Mesendoderm (in vitro differentiated cells): Measurements from ENCODE around the gene SMPDL3B.

Source experiments
- DNase-seq: peaks from one replicate; pipeline ENCODE4 v3.0.0; 2013
- H2AK5ac ChIP-seq: 2 replicates; pipeline ENCODE4 v1.6.1; 2013; ENCODE audit warnings: low read length, inconsistent platforms
- H2BK120ac ChIP-seq: 2 replicates; pipeline ENCODE4 v1.6.1; 2013; ENCODE audit warnings: low read depth, mild to moderate bottlenecking, low read length, moderate library complexity, mixed read lengths
- H2BK15ac ChIP-seq: replicated peaks from 2 replicates; pipeline ENCODE4 v1.6.1; 2013; ENCODE audit warnings: low read depth, mild to moderate bottlenecking, moderate library complexity
- H2BK5ac ChIP-seq: 2 replicates; pipeline ENCODE4 v1.6.1; 2013; ENCODE audit warnings: low read length, inconsistent platforms
- H3K18ac ChIP-seq: 2 replicates; pipeline ENCODE4 v1.6.1; 2013; ENCODE audit warnings: mild to moderate bottlenecking, low read length, mixed read lengths
- H3K23ac ChIP-seq: one replicate; pipeline ENCODE4 v1.6.1; 2013; ENCODE audit warnings: low read length
- H3K27ac ChIP-seq: 2 replicates; pipeline ENCODE4 v1.5.1; 2013; ENCODE audit warnings: low read depth, mild to moderate bottlenecking, inconsistent platforms, low read length, moderate library complexity
- H3K27me3 ChIP-seq: 2 replicates; pipeline ENCODE4 v1.6.1; 2013; ENCODE audit warnings: low read length, control low read depth, mild to moderate bottlenecking, inconsistent platforms; ENCODE audit not compliant: insufficient read depth, poor library complexity
- H3K36me3 ChIP-seq: 2 replicates; pipeline ENCODE4 v1.6.1; 2013; ENCODE audit warnings: low read length, inconsistent platforms; ENCODE audit not compliant: control insufficient read depth, insufficient read depth
- H3K4ac ChIP-seq: one replicate; pipeline ENCODE4 v1.6.1; 2013; ENCODE audit warnings: low read depth, mild to moderate bottlenecking, low read length, moderate library complexity
- H3K4me1 ChIP-seq: 2 replicates; pipeline ENCODE4 v1.6.1; 2013; ENCODE audit warnings: low read depth, low read length, inconsistent platforms; ENCODE audit not compliant: control insufficient read depth
- H3K4me2 ChIP-seq: 2 replicates; pipeline ENCODE4 v1.6.1; 2013; ENCODE audit warnings: low read length
- H3K4me3 ChIP-seq: 2 replicates; pipeline ENCODE4 v1.5.1; 2013; ENCODE audit warnings: mild to moderate bottlenecking, low read length
- H3K56ac ChIP-seq: one replicate; pipeline ENCODE4 v1.6.1; 2013; ENCODE audit warnings: low read length
- H3K79me1 ChIP-seq: 2 replicates; pipeline ENCODE4 v1.6.1; 2013; ENCODE audit warnings: low read length, inconsistent platforms
- H3K79me2 ChIP-seq: 2 replicates; pipeline ENCODE4 v1.6.1; 2013; ENCODE audit warnings: mild to moderate bottlenecking, low read length; ENCODE audit not compliant: control insufficient read depth, insufficient read depth
- H3K9ac ChIP-seq: 2 replicates; pipeline ENCODE4 v1.6.1; 2013; ENCODE audit warnings: low read length, inconsistent platforms
- H4K5ac ChIP-seq: one replicate; pipeline ENCODE4 v1.6.1; 2013; ENCODE audit warnings: low read length
- H4K8ac ChIP-seq: one replicate; pipeline ENCODE4 v1.6.1; 2013; ENCODE audit warnings: low read depth, mild to moderate bottlenecking, control low read depth, low read length, moderate library complexity
- WGBS: extraction: QIAGEN DNeasy Blood & Tissue Kit; methylation state at CpG from one replicate; pipeline ENCODE4 v1.1.7; 2013; ENCODE audit warnings: low lambda C conversion rate, missing lambda C conversion rate; ENCODE audit not compliant: insufficient coverage; ENCODE audit errors: extremely low coverage; 5-methylcytosine and 5-hydroxymethylcytosine counted together

The SMPDL3B gene

GRCh38 chr1:27967884-27968466 lies 33.2 kb downstream of the SMPDL3B start:
- H3K27ac ChIP-seq = no peak overlapping the region

GRCh38 chr1:27968692-27969091 lies 33.9 kb downstream of the SMPDL3B start:
- Histone ChIP-seq H3K27me3 (no peaks in the 10 kb centered on the region), H4K8ac (no peak overlapping the region), H3K79me2 (no peaks in the 10 kb centered on the region), H3K4me2 (no peak overlapping the region), H2BK120ac (no peak overlapping the region), H3K36me3 (no peaks in the 10 kb centered on the region), H3K18ac (no peak overlapping the region), H3K23ac (no peak overlapping the region), H2BK5ac (no peak overlapping the region), H3K4me3 (no peak overlapping the region), H2AK5ac (no peak overlapping the region), H3K79me1 (no peaks in the 10 kb centered on the region), H3K27ac (no peak overlapping the region), H2BK15ac (no peak overlapping the region), H3K9ac (no peak overlapping the region), H4K5ac (no peak overlapping the region), H3K56ac (no peak overlapping the region), H3K4ac (no peak overlapping the region), H3K4me1 (no peaks in the 10 kb centered on the region)
- peak; percentile 7 for DNase-seq
- no CpG with 5 or more reads among the region's 3 CpGs for WGBS

More at GRCh38 chr1:27967884-27968466, 33.2 kb downstream of the SMPDL3B start:
- Histone ChIP-seq H3K79me1 (no peaks in the 10 kb centered on the region), H2BK15ac (no peak overlapping the region), H4K5ac (no peak overlapping the region), H3K4me1 (no peaks in the 10 kb centered on the region), H3K27me3 (no peaks in the 10 kb centered on the region), H3K23ac (no peak overlapping the region), H3K4ac (no peak overlapping the region), H3K9ac (no peak overlapping the region), H3K79me2 (no peaks in the 10 kb centered on the region), H2BK120ac (no peak overlapping the region), H3K4me2 (no peak overlapping the region), H2BK5ac (no peak overlapping the region), H2AK5ac (no peak overlapping the region), H3K4me3 (no peak overlapping the region), H3K36me3 (no peaks in the 10 kb centered on the region), H3K18ac (no peak overlapping the region), H3K56ac (no peak overlapping the region), H4K8ac (no peak overlapping the region)
- WGBS = no CpG with 5 or more reads among the region's 4 CpGs
- DNase-seq = no peak

GRCh38 chr1:27970401-27970800 lies 35.6 kb downstream of the SMPDL3B start:
- Histone ChIP-seq H2AK5ac (no peak overlapping the region), H3K79me2 (no peaks in the 10 kb centered on the region), H2BK120ac (no peak overlapping the region), H3K79me1 (no peaks in the 10 kb centered on the region), H3K56ac (no peak overlapping the region), H3K36me3 (no peaks in the 10 kb centered on the region), H3K4me3 (no peak overlapping the region), H3K9ac (no peak overlapping the region), H3K18ac (no peak overlapping the region), H3K4ac (no peak overlapping the region), H2BK15ac (no peak overlapping the region), H3K23ac (no peak overlapping the region), H3K27me3 (no peaks in the 10 kb centered on the region), H3K4me2 (no peak overlapping the region), H2BK5ac (no peak overlapping the region), H4K8ac (no peak overlapping the region), H3K4me1 (no peaks in the 10 kb centered on the region), H4K5ac (no peak overlapping the region), H3K27ac (no peak overlapping the region)
- no peak for DNase-seq
- WGBS = no CpG with 5 or more reads among the region's 6 CpGs

- no peaks in the 10 kb centered on the region for H3K79me1 ChIP-seq
- H2BK120ac ChIP-seq = no peak overlapping the region
- no peak overlapping the region for H2BK15ac ChIP-seq
- no peak overlapping the region for H3K9ac ChIP-seq
- no peak overlapping the region for H3K4me3 ChIP-seq
- no peak overlapping the region for H3K4me2 ChIP-seq
- no peaks in the 10 kb centered on the region for H3K79me2 ChIP-seq
- no peak overlapping the region for H2BK5ac ChIP-seq
- no peak overlapping the region for H4K8ac ChIP-seq
- H3K23ac ChIP-seq = no peak overlapping the region
- no peak overlapping the region for H3K4ac ChIP-seq
- no peak overlapping the region for H3K18ac ChIP-seq
- H3K27me3 ChIP-seq = no peaks in the 10 kb centered on the region
- DNase-seq = no peak
- no peak overlapping the region for H3K56ac ChIP-seq
- no peaks in the 10 kb centered on the region for H3K36me3 ChIP-seq
- no peak overlapping the region for H3K27ac ChIP-seq
- no peak overlapping the region for H4K5ac ChIP-seq
- no peak overlapping the region for H2AK5ac ChIP-seq
- H3K4me1 ChIP-seq = no peaks in the 10 kb centered on the region
Measured at GRCh38 chr1:27971674-27972073, 36.9 kb downstream of the SMPDL3B start.

- H2BK120ac ChIP-seq = no peak overlapping the region
- no peak overlapping the region for H2BK15ac ChIP-seq
- DNase-seq = no peak
- no peak overlapping the region for H3K56ac ChIP-seq
- H2AK5ac ChIP-seq = no peak overlapping the region
- H3K18ac ChIP-seq = no peak overlapping the region
- no peak overlapping the region for H4K8ac ChIP-seq
- H3K4ac ChIP-seq = no peak overlapping the region
- H3K27ac ChIP-seq = no peak overlapping the region
- H3K36me3 ChIP-seq = no peaks in the 10 kb centered on the region
- H3K4me2 ChIP-seq = no peak overlapping the region
- H3K4me1 ChIP-seq = no peaks in the 10 kb centered on the region
- H2BK5ac ChIP-seq = no peak overlapping the region
- no peak overlapping the region for H4K5ac ChIP-seq
- no peaks in the 10 kb centered on the region for H3K27me3 ChIP-seq
- no CpG with 5 or more reads among the region's 4 CpGs for WGBS
- no peak overlapping the region for H3K9ac ChIP-seq
- H3K79me2 ChIP-seq = no peaks in the 10 kb centered on the region
- no peaks in the 10 kb centered on the region for H3K79me1 ChIP-seq
- no peak overlapping the region for H3K23ac ChIP-seq
- H3K4me3 ChIP-seq = no peak overlapping the region
Measured at GRCh38 chr1:27972141-27972540, 37.3 kb downstream of the SMPDL3B start.

- no peak overlapping the region for H3K27ac ChIP-seq
- H4K5ac ChIP-seq = no peak overlapping the region
- no peak overlapping the region for H2BK5ac ChIP-seq
- no peak overlapping the region for H3K18ac ChIP-seq
- H2BK120ac ChIP-seq = no peak overlapping the region
- H3K4me2 ChIP-seq = no peak overlapping the region
- no peak overlapping the region for H4K8ac ChIP-seq
- H3K9ac ChIP-seq = no peak overlapping the region
- H3K79me2 ChIP-seq = no peaks in the 10 kb centered on the region
- H2BK15ac ChIP-seq = no peak overlapping the region
- H2AK5ac ChIP-seq = no peak overlapping the region
- H3K4me1 ChIP-seq = no peaks in the 10 kb centered on the region
- H3K4ac ChIP-seq = no peak overlapping the region
- no peaks in the 10 kb centered on the region for H3K36me3 ChIP-seq
- DNase-seq = no peak
- no peaks in the 10 kb centered on the region for H3K27me3 ChIP-seq
- H3K23ac ChIP-seq = no peak overlapping the region
- WGBS = no CpG with 5 or more reads among the region's 4 CpGs
- H3K56ac ChIP-seq = no peak overlapping the region
- H3K4me3 ChIP-seq = no peak overlapping the region
- H3K79me1 ChIP-seq = no peaks in the 10 kb centered on the region
Measured at GRCh38 chr1:27973771-27974416, 39.1 kb downstream of the SMPDL3B start.
